Stimulated activated CD8-positive, alpha-beta memory T cell treated with anti-CD3 and anti-CD28 coated beads, Interleukin-12 subunit alpha, Interleukin-12 subunit beta, amount 100 ng/mL, for 24 hours (primary cell): ENCODE measurements around the gene P2RX1.

Source experiments
- DNase-seq: peaks from one replicate; pipeline ENCODE4 v3.0.0-alpha.2; 2020; ENCODE audit errors: extremely low read depth

P2RX1 gene

DNA sequence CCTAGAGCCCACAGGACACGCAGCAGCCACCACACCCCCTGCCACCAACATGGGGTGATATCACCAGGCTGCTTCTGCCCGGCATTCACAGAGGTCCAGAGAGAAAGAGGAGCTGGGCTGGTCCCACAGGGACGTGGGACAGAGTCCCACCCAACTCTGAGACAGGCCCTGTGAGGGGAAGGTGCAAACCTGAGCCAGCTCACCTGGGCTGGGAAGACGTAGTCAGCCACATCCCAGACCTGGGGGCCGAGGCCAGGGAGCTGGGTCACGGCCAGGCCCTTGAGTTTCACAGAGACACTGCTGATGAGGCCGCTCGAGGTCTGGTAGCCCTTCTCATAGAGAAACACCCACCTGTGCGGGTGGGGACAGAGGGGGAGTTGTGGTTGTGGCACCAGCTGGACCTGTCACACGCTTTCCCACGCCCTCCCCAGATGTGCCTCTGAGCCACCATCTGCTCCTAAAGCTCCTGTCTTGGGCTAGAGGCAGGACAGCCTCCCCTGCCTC lies 11.2 kb downstream of the P2RX1 start:
- DNase-seq, result no peak

DNA sequence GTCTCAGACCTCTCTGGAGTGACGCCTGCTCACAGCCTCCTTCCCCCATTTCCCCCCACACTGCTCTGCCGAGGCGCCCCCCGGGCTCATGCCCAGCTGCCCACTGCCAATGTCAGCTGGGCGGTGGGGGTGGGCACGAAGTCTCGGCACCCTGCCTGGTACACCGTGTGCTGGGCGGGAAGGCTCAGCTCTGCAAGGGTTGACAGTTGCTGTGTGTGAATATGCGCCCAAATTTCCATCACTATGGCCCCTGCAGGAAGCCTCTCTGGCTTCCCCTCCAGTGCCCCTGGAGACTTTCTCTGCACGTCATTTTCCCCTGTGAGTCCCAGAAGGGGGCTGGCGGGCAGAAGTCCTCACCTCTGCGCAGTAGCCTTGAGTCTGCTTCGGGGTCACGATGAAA lies 11.8 kb downstream of the P2RX1 start:
- DNase-seq, result no peak

DNA sequence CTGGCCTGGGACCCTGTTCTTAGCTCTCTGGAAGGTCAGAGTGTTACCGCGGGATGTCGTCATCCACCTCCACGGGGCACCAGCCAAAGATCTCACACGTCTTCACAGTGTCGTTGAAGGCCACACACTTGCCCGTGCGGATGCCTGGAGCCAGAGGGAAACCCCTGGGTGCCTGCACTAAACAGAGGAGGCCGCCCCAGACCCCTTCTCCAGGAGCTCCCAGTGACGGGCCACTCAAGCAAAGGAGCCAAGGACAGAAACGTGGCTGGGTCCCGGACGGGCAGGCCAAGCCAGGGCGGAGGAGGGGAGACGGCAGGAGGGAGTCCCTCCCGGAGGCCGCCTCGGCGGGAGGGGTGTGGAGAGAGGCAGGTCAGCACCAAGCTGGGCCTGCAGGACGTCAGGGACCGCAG lies 12.4 kb downstream of the P2RX1 start:
- no peak for DNase-seq

DNA sequence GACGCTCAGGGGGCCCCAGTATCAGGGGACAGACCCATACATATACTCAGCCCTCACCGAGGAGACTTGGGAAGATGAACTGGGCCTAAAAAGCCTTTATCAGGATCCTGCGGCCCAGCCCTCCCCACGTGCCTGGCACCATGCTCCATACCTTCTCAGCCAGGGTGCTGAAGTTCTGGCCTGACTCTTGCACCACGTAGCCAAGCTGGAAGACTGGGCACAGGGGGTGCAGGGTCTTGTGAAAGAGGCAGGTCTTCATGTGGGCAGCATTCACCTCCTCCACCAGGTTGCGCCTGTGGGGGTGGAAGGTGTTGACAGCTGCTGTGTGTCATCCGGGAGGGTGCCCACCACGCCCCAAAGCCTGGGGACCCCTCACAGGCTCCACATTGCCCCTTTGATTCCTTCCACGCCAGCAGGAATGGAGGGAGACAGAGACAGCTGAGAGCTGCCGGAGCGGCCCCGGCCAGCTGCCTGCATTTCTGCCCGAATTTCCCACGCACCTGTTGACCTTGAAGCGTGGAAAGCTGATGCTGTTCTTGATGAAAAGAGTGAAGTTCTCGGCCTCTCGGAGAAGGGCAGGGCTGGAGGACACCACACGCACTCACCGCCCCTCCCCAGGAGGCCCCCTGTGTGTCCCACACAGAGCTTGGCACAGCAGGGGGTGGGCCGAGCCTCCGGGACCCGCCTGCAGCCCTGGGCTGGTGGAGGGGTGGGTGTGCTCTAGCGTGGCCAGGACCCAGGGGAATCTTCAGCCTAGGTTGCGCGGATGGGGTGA lies 13.0 kb downstream of the P2RX1 start:
- no peak for DNase-seq

DNA sequence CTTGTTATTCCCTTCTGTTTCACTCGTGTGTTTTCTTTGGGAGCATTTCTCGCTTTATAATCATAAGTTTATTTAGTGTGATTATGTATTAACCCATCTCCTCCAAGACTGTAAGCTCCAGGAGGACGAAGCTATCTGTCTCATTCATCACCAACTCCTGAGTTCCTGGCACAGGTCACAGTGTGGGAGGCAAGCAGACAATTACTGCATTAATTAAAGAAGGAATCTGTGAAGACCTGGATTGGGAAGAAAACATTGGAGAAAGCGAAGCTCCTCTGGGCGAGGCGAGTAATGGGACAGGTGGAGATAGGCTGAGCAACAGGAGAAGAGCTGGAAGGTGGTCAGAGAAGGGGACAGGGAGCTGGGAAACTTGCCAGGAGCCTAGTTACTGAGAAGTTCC lies 15.6 kb downstream of the P2RX1 start:
- DNase-seq, result no peak

DNA sequence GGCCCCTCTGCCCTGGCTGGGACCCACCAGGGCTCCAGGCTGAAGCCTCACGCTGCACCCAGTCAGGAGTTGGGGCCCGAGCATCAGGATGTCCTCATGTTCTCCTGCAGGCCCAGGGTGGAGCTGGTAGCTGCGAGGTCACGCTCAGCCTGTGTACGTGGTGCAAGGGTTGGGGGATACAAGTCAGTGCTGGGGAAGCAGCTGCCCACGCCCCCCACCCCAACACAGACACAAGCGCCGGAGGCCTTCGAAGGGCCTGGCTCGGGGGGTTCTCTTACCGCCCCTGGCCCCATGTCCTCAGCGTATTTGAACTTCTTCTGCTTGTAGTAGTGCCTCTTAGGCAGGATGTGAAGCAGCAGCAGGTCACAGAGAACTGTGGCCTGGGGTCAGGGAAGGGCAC lies 18.5 kb downstream of the P2RX1 start:
- no peak for DNase-seq

DNA sequence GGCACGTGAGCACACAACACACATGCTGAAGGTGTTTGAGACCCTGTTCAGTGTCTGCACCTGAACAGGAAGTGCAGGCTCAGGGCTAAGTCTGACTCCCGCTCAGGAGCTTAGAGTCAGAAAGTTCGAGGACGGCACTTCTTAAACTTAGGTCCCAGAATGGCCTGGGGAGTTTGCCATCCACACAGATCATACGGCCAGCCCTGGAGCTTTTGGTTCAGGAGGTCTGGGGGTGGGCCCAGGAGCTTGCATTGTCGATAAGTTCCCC lies 19.4 kb downstream of the P2RX1 start:
- DNase-seq, result no peak

DNA sequence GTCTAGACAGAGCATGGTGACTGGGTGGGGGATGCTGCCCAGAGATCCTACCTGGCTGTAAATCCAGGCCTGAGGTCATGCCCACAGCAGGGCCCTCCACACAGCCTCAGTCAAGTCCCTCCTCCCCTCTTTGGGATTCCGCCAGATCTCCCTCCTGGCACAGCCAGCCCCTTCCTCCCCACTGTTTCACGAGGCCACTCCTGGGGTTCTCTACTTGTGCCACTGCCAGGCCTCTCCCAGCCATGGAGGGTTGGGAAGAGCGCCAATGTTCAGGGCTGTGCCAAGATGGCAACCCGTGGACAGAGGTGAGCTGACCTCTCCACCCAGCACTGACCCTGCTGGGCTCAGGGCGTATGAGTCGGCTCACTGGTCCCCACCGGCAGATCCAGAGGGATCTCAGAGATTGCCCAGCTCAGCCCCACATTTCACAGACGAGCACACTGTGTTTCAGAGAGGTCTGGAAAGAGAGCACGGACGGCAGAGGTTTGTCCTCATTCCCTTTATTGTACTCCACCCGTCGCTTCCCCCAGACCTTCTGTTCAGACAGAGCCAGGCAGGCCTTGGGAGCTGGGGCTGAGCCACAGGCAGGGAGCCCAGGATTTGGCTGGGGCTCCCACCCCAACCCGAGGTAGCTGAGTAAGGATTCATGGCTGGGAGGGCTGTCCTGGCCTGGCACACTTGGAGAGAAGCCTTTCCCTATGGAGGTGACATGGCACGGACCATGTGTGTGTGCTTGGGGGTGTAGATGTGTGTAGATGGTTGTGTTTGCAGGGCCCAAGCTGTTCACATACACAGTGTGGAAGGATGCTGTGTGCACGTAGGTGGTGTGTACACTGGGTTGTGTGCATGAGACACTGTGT lies 19.9 kb downstream of the P2RX1 start:
- DNase-seq, result no peak

DNA sequence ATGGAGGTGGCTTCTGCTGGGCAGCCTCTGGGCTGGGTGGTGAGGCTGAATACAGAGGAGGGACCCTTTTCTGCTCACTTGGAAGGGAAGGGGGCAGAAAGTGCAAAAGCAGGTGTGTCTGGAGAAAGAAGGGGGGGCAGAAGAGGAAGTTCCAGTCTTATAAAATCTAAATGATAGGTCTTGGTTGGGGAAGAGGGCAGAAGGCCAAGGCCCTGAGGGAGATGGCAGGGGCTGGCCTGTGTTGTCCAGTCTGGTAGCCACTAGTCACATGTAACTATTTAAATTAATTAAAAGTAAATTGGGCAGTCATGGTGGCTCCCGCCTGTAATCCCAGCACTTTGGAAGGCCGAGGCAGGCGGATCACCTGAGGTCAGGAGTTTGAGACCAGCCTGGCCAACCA lies 20.9 kb downstream of the P2RX1 start:
- no peak for DNase-seq

DNA sequence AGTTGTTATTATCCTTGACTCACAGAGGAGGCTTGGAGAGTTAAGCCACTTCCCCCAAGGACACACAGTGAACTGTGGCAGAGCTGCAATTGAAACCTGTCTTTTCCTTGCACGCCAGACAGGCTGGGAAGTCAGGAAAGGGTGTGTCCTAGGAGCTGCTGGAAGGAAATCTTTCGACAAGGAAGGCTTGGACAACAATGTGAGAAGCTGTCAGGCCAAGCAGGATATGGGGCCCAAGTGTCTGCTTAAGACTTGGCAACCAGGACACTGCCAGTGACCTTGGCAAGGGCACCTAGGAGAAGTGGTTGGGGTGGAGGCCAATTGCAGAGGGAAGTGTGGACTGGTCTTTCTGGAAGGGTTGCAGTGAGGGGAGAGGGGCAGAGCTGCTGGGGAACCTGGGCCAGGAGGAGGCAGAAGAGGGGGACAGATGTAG lies 21.3 kb downstream of the P2RX1 start:
- DNase-seq, result no peak

DNA sequence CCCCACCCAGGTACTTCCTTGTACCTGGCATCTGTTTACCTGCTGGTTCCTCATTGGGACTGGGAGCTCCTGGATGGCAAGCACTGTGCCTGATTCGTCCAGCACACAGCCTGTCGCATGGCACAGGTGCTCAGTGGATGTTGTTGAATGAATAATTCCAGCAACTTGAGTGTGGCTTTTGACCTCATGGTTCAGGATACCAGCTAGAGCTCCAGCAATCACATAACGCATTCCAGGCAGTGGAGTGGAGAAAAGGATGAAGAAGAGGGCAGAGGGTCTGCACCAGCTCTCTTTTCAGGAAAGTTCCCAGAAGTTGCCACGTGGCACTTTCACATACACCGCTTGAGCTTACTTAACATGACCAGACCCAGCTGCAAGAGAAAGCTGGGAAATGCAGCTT lies 22.1 kb downstream of the P2RX1 start:
- no peak for DNase-seq

DNA sequence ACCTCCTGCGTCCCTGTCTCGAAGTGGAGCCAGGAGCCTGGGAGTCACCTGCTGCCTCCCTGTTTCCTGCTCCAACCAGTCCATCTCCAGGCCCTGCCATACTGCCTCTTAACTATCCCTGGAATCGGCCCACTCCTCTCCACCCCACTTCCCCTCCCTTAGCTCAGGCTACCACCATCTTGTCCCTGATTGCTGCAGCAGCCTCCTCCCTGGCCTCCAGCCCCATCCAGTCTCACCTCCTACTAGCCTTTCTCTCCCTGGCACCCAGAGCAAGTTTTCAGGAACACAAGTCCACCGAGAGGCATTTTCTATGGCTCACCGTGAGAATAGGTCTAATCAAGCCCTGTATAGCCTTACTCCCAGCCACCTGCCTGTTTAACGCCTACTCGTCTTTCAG lies 22.5 kb downstream of the P2RX1 start:
- DNase-seq, result no peak

DNA sequence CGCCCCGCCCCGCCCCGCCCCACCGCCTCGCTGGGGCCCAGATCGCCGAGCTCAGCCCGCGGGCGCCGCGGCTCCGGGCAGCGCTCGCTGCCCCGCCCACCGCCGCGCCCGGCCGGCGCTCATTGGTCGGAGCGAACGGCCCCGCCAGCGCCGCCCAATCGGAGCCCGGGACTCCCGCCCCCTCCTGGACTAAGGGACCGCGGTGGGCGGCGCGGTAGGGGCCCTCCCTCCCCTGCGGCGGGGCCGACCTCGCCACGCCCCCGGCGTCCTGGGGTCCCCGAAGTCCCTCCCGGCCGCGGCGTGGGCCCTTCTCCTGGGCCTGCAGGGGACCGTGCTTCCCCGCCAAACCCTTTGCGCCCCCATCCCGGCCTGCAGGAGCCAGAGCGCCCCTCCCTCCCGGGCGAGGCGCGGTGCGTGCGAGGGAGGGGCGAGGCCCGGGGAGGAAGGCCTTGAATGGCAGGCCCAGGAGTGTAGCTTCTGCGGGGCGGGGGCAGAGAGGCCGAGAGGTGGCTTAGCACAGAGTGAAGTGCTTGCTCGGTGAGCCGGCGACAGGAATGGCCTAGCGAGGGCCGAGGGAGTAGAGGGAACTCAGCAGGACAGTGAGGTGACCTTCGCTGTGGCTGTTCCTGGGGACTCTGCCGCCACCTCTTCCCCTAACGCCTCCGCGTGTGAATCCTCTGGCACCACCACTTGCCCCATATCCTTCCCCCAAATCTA lies 23.1 kb downstream of the P2RX1 start, which contains the start of gene CAMKK1:
CAMKK1 (minus strand) TSS at position 51 of the 717 bp plus-strand sequence. CDS start 7,366 bp downstream, outside the sequence.
- peak; percentile 73 for DNase-seq

DNA sequence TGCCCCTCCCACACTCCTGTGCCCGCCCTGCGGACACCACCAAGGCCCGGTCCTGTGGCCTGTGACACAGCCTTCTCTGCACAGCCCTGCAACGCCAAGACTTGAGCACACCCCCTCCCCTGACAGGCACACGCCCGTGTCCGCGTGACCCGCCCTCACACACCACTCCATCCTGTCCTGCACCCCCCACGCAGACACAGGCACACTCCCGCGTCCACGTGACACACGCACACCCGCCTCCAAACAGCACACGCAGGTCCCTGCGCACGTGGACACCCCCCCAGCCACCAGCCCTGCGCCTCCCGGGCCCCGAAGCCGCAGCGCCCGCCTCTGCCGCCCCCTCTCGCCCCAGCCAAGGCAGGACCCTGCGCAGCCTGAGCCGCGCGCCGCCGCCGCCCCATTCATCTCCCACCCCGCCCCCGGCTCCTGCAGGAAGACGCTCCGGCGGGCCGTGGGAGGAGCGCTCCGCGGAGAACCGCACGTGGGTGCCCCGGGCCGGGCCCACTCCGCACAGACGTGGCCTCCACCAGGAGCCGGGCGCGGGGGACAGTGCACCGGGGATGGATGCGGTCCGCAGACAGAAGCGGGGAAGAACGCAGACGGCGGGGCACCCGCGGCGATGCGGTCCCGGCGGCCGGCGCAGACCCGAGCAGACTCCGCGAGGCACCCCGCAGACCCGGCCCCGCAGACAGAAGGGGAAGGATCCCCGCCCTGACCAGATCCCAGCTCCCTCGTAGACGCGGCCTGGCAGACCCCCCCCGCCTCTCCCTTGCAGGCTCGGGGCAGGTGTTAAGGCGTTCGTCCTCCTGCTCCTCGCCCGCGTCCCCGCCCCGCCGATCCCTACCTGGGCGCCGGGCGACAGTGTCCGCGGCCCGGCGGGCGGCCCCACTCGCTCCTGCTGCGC lies 23.9 kb downstream of the P2RX1 start:
- DNase-seq, result no peak

DNA sequence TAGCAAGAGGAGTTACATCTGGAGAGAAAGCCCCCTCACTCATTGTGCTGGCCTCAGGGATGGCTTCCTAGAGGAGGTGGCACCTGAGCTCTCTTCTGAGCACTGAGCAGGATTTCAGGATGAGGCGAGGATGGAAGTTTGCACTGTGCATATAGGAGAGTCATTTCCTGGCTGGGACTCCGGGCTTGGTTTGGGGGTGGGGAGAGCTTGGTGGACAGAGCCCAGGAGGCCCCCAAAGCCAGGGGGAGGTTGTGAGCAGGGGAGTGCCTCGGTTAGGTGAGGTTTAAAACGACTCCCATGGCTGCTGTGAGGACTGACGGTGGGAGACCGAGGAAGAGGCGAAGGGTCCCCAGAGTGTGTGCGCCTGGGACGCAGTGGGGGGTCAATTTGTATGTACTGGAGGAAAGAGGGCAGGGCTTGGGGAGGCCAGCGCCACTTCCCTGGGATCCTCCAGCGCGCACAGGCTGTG lies 24.6 kb downstream of the P2RX1 start:
- DNase-seq, result no peak

DNA sequence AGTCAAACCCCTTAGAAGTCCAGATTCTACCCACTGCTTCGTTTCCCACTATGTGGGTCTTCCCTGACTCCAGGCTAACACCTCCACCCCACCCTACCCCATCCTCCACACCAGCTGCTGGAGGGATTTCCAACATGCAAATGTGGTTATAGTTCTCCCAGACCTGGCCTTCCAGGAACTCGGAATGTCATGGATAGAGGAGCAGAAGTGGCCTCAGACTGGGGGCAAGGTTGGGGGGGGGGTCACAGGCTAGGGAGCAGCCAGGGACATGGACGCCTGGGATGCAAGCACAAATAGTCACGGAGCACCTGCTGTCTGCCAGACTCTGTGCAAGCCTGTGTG lies 25.4 kb downstream of the P2RX1 start:
- no peak for DNase-seq

DNA sequence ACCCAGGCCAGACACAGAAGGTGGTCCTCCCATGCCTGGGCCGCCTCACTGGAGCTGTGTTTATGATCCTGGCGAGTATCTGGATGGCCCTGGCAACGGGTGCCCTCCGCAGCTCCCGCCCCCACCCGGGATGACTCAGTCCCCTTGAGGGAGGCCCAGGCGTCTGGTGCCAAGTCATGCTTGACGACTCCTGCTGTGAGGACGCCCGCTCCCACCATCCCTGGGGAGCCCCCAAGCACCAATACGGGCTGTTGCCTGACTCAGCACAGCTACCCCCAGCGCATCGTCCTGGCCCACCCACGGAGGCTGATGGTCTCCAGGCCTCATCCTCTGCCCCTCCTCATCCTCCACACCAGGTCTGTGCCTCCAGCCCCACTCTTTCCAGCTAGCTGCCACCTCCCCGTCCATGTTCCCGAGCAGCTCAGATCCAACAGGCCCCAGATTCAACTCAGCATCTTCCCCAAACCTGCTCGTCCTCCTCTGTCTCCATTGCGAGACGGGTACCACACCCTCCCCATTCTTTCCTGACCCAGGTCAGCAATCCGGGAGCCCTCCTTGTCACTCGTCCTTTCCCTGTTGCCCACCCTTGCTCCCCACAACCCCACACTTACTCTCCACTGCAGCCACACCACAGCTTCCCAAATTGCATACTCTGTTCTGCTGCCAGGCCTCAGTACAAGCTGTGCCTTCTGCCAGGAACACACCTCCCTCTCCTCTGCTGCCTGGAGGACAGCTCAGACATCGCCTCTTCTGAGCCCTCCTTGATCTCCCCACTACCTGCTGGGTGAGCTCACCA lies 26.0 kb downstream of the P2RX1 start:
- no peak for DNase-seq

DNA sequence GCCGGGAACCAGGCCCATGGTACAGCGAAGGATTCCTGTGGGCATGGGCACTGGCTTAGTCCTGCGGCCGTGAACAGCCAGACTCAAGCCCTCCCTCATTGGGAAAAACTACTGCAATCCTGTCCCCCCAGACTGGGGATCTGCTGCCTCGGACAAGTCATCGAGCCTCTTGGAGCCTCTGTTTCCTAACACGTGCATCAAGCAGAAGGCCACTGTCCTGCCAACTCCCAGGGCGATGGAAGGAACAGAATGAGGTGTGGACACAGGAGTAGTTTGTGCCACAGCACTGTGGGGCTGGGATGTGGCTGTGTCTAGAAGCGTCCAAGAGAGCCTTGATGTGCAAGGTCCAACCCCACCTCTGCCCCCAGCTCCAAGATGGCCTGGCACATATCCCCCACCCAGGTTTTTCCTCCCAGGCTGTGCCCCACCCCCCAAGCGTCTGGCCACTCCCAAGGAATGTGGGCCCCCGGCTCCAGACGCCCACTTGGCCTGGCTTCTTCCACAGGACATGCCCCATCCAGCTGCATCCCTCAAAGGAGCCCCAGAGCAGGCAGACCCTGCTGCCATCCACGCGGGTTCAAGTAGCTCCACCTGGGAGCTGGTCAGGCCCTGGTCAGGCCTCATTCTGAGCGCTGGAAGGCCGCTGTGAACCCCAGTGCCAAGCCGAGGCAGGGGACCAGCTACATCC lies 26.8 kb downstream of the P2RX1 start:
- no peak for DNase-seq

DNA sequence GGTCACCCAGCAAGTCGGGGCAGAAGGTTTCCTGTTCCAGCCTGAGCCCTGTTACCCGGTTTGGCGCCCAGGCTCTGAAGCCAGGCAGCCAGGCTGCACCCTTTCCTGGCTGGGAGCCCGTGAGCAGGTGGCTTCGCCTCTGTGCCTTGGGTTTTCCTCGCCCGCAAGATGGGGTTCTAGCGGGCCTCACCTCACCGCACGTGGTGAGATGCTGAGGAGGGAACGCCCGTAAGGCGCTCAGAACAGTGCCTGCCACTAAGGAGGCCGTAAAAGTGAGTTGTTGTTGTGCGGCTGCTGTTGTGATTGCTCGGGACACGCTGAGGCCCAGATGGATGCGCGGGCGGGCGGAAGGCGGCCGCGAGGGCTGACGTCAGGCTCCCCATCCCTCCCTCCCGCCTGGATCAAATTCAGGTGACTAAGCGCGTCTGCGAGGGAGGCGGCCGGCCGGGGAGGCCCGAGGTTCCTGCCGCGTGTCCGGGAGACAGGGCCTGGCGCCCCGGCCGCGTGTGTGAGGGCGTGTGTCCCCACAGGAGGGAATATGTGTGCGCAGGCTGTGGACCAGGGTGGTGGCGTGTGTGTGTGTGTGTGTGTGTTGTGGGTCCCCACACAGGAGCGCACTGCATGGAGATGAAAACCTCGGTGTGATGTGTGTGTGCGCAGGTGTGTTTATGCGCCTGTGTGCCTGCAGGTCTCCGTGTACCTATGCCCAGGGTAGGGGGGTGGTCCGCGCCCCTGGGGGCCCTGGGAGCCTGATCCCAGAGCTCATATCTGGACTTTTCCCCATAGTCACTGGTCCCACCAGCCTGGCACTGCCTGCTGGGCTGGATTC lies 27.7 kb downstream of the P2RX1 start:
- DNase-seq, result no peak
